HG03571 (cell line): Measurements from ENCODE around the gene TLK1.

Experiments
- ATAC-seq: cut with Tn5 transposase; IDR thresholded peaks from one replicate; pipeline ENCODE4 v1.9.1; 2021; ENCODE audit not compliant: unreplicated experiment

The TLK1 gene

GRCh38 chr2:170969872-170970496, 190.7 kb downstream of the TLK1 start:
- no peak for ATAC-seq

GRCh38 chr2:170969030-170969429, 191.7 kb downstream of the TLK1 start:
- no peak for ATAC-seq

GRCh38 chr2:170968205-170969003, 192.3 kb downstream of the TLK1 start:
- no peak for ATAC-seq

GRCh38 chr2:170967553-170967952, 193.1 kb downstream of the TLK1 start:
- ATAC-seq, result no peak

- no peak for ATAC-seq
Observed at GRCh38 chr2:170966648-170967396, 193.9 kb downstream of the TLK1 start.

- ATAC-seq, result no peak
Observed at GRCh38 chr2:170965446-170966225, 195.1 kb downstream of the TLK1 start.

GRCh38 chr2:170963386-170963785, 197.3 kb downstream of the TLK1 start:
- no peak for ATAC-seq

- ATAC-seq, result no peak
Observed at GRCh38 chr2:170953941-170954340, 206.8 kb downstream of the TLK1 start.

GRCh38 chr2:170950221-170950761, 210.4 kb downstream of the TLK1 start:
- ATAC-seq, result peak; percentile 89

- no peak for ATAC-seq
Observed at GRCh38 chr2:170949415-170949814, 211.3 kb downstream of the TLK1 start.

- no peak for ATAC-seq
Observed at GRCh38 chr2:170944545-170944944, 216.1 kb downstream of the TLK1 start.

- ATAC-seq, result no peak
Observed at GRCh38 chr2:170943596-170943995, 217.1 kb downstream of the TLK1 start.

GRCh38 chr2:170943041-170943440, 217.7 kb downstream of the TLK1 start:
- no peak for ATAC-seq

GRCh38 chr2:170942615-170943014, 218.1 kb downstream of the TLK1 start:
- no peak for ATAC-seq
